Tibial artery (tissue), 4 donors: ENCODE measurements around the gene CYSRT1.
A peak's percentile ranks its signal among the peaks of the same experiment; 100 is the strongest.
"Not testable (repeated sequence)": the region's sequence is repeated elsewhere in the genome, so short reads cannot be mapped to it uniquely, and the experiment has no call there.

ENCODE experiments used
- DNase-seq, 2 donors: peaks; one replicate each; pipeline ENCODE4 v3.0.0-alpha.2; 2019
- H3K27ac ChIP-seq, 2 donors: fragments of 200-600 bp; sonication (generic) in 1 of 2; 1 replicate in 1 of 2; 2 replicates in 1 of 2; pipeline ENCODE4 v1.5.1; 2018 to 2019; ENCODE audit warnings: mild to moderate bottlenecking in 1 of 2
- H3K27me3 ChIP-seq, 2 donors: fragments of 200-600 bp; sonication (generic) in 1 of 2; one replicate each; pipeline versions ENCODE4 v1.5.1 to v1.6.0; 2016 to 2019
- H3K36me3 ChIP-seq, 3 donors: fragments of 200-600 bp; sonication (generic) in 2 of 3; one replicate each; pipeline ENCODE4 v1.5.1; 2016 to 2019; ENCODE audit warnings: mild to moderate bottlenecking in 2 of 3
- H3K4me1 ChIP-seq, 4 donors: fragments of 200-600 bp; sonication (generic) in 2 of 4; 1 replicate in 3 of 4; 2 replicates in 1 of 4; pipeline ENCODE4 v1.5.1; 2016 to 2019
- H3K4me3 ChIP-seq, 2 donors: fragments of 200-600 bp; sonication (generic) in 1 of 2; 1 replicate in 1 of 2; 2 replicates in 1 of 2; pipeline ENCODE4 v1.5.1; 2018 to 2019; ENCODE audit warnings: mild to moderate bottlenecking in 2 of 2
- H3K9me3 ChIP-seq, 3 donors: fragments of 200-600 bp; sonication (generic) in 1 of 3; one replicate each; pipeline ENCODE4 v1.5.1; 2016 to 2019
- CTCF ChIP-seq, 2 experiments: fragments of 200-600 bp in 1 of 2; fragments of 450-650 bp in 1 of 2; IDR thresholded peaks; one replicate each; pipeline ENCODE4 v1.5.1; 2017 to 2019; ENCODE audit warnings: antibody characterized with exemption in 2 of 2, mild to moderate bottlenecking in 1 of 2, moderate library complexity in 1 of 2
- intact Hi-C: fragments of 100-400 bp; cut with DNase I; formaldehyde crosslinking; loops from one replicate; pipeline ENCODE4 v1.15.0; 2023; ENCODE audit warnings: low total_unique reads

The CYSRT1 gene

GRCh38 chr9:137236238-137236935 lies 11.4 kb downstream of the CYSRT1 start:
- Histone ChIP-seq H3K4me1 (peaks cover 0 to 38% (median 15%) of the 10 kb centered on the region in 4 donors), H3K9me3 (no peaks in the 10 kb centered on the region), H3K4me3 (no peak overlapping the region), H3K36me3 (no peaks in the 10 kb centered on the region), H3K27ac (no peak overlapping the region), H3K27me3 (peaks cover 0 to 49% of the 10 kb centered on the region in 2 donors)
- DNase-seq, result peak; percentile 73 to 86
- TF ChIP-seq CTCF (IDR thresholded peaks at IDR 0.05), result peak; percentile 95 to 96
- intact Hi-C loops, result no loop called here

- no peak for DNase-seq
Observed at GRCh38 chr9:137236936-137237421, 12.0 kb downstream of the CYSRT1 start.

GRCh38 chr9:137237759-137238726 lies 13.1 kb downstream of the CYSRT1 start:
- Histone ChIP-seq H3K9me3 (no peaks in the 10 kb centered on the region), H3K27me3 (peaks cover 0 to 32% of the 10 kb centered on the region in 2 donors), H3K4me1 (peaks cover 0 to 53% (median 28%) of the 10 kb centered on the region in 4 donors), H3K36me3 (peaks cover 8 to 14% (median 12%) of the 10 kb centered on the region in 3 donors), H3K4me3 (no peak overlapping the region), H3K27ac (no peak overlapping the region)
- TF ChIP-seq CTCF (IDR thresholded peaks at IDR 0.05), result no peak
- intact Hi-C loops, result no loop called here
- DNase-seq, result no peak

More at GRCh38 chr9:137236936-137237421, 12.0 kb downstream of the CYSRT1 start:
- peaks cover 0 to 43% of the 10 kb centered on the region in 2 donors for H3K27me3 ChIP-seq
- peaks cover 0 to 42% (median 17%) of the 10 kb centered on the region in 4 donors for H3K4me1 ChIP-seq
- H3K27ac ChIP-seq, result no peak overlapping the region
- H3K9me3 ChIP-seq, result no peaks in the 10 kb centered on the region
- TF ChIP-seq CTCF (IDR thresholded peaks at IDR 0.05), result no peak
- peaks cover 0 to 3% (median 1%) of the 10 kb centered on the region in 3 donors for H3K36me3 ChIP-seq
- intact Hi-C loops, result no loop called here
- no peak overlapping the region for H3K4me3 ChIP-seq

- H3K4me1 ChIP-seq, result peaks cover 0 to 58% (median 36%) of the 10 kb centered on the region in 4 donors
- not testable (repeated sequence) for DNase-seq, H3K9me3 ChIP-seq
Observed at GRCh38 chr9:137239541-137240200, 14.7 kb downstream of the CYSRT1 start.

GRCh38 chr9:137240318-137240840 lies 15.4 kb downstream of the CYSRT1 start:
- Histone ChIP-seq H3K36me3 (peaks cover 8 to 23% (median 21%) of the 10 kb centered on the region in 3 donors), H3K4me3 (peak overlapping the region; percentile 69 to 82), H3K27ac (peak overlapping the region; percentile 94 to 95), H3K9me3 (no peaks in the 10 kb centered on the region), H3K27me3 (peaks cover 0 to 9% of the 10 kb centered on the region in 2 donors), H3K4me1 (peaks cover 0 to 58% (median 36%) of the 10 kb centered on the region in 4 donors)
- no peak for TF ChIP-seq CTCF (IDR thresholded peaks at IDR 0.05)
- DNase-seq, result peak; percentile 73 to 89
- intact Hi-C loops, result no loop called here

More at GRCh38 chr9:137239541-137240200, 14.7 kb downstream of the CYSRT1 start:
- H3K4me3 ChIP-seq, result peak overlapping the region; percentile 69 to 82
- H3K36me3 ChIP-seq, result peaks cover 8 to 23% (median 21%) of the 10 kb centered on the region in 3 donors
- H3K27ac ChIP-seq, result peak overlapping the region; percentile 94 to 95
- H3K27me3 ChIP-seq, result peaks cover 0 to 16% of the 10 kb centered on the region in 2 donors
- intact Hi-C loops, result not testable (repeated sequence)
